Fibroblast of peridontal ligament (primary cell): ENCODE results near the gene ATF3.
A peak's percentile ranks its signal among the peaks of the same experiment; 100 is the strongest.

Source experiments
- DNase-seq: peaks from one replicate; pipeline ENCODE4 v3.0.0-alpha.2; 2010; ENCODE audit errors: extremely low read depth

ATF3 gene

DNA sequence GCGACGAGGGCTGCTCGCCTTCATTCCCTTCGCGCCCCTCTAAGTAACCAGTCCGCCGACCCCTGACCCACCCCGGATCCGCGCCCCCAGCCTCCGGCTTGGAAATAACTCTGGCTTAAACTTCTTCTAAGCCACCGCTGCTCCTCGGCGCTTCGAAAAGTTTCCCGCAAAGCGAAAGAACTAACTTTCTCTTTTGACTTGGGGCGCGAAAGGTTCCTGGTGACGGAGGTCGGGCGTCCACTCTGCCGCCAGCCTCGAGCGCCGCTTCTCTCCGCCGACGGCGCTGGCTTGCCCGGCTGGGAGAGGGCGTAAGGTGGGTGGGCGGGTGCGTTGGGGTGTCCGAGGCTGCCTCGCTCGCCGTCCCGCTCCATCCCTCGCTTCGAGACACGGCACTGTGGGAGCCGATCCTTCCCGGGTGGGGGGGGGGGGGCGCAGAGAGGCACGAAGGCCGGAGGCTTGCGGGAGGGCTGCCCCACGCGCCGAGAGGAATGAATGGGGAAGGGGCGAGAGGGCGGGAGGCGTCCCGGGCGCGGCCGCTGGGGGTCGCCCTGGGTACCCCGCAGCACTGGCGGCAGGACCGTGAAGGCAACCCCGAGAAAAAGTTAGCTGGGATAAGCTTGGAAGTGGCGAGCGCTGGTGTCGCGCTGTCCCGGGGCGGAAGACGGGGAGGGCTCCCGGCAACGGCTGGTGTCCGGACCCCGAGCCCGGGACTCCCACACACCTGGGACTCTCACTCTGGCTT lies 569 bp downstream of the ATF3 start:
- DNase-seq = peak; percentile 51

DNA sequence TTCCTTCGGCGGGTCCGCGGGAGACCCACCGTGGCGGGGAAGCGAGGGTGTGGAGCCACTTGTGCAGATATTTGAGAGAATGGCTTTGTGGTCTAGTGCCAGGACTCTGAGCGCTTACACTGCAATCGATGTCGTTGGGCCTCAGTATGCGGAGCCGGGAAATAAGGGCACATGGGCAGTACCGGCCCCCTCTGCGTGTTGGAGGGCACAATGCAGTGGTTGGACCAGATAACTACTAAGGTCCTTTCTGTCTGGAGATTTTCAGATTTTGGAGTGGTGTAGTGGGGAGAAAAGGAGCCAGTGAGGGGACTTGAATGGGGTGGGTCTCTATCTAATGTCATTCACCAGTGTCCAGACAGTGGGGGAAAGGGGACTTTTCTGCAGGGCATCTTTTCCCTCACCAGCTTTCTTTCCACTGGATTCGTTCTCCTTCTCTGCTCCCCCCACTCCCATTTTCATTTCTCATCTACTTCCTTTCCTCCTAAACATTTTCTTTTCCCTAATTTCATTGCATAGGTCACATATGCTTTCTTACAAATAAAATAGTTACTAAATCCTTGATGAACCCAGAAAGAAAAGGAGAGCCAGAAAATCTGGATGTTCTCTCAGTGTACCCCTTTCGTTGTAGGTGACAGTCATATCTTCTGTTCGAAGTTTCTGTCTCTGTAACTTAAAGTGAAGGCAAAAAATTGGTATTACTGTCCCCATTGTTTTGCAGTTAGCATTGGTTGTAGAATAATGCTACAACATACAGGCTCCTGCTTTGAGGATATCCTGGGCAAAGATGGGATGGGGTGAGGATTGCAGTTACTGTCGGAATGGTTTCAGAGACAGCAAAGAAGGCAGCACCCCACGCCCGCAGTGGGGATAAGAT lies 1.4 kb downstream of the ATF3 start:
- no peak for DNase-seq

DNA sequence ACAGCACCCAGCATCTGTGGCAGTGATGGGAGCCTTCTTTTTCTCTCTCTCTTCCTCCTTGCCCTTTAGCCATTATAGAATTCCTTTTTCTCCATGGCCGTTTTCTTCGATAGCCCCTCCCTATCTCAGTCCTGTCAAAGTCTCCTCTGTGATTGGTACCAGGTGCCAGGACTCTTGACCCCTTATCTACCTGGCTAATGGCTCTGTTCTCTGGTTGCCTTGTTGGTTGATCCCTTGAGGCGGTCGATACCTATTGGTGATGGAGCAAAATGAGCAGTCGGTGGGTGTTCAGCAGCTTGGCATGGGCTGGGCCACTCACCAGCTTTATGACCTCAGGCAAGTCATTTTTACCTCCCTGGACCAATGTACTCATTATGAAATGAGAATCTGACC lies 2.0 kb downstream of the ATF3 start:
- DNase-seq = no peak

- DNase-seq = no peak
Measured at GRCh38 chr1:212611000-212611948, 2.7 kb downstream of the ATF3 start.

GRCh38 chr1:212612041-212612961 lies 3.7 kb downstream of the ATF3 start:
- DNase-seq = peak; percentile 53

DNA sequence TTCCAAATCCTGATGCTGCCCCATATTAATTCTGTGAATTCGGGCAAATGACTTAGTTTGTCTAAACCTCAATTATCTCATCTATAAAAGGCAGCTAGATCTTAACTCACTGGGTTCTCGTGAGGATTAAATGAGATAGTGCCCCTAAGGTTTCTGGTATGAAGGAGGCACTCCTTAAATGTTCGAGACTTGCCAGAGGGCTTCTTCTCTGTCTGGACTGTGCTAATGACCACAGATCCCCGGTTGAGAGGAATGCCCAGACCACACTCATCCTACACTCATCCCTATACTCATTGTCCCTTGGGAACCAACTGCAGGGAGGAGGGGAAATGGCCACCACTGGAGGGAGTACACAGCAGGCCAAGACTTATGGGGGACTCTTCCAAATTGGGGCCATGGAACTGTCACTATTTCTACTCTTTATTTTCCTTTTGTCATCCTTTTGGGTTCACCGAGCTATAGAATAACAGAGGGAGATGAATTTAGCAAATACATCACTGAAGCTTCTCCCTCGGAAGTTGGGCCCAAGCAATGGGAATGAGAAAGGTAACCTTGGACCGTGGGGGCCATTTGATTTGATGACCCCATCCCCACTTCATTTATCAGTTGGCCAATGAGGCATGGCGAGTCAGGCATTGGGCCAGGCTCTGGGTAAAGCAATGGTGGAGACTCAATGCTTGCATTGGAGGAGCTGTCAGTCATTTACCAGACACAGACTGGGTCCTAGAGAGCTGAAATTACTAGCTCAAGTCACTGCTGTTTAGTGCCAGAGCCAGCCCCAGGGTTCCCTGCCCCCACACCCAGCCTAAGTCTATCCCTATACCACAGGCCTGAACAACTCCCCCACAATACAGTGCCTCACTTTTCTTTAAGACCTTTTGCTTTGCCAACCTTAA lies 5.1 kb downstream of the ATF3 start:
- peak; percentile 60 for DNase-seq

DNA sequence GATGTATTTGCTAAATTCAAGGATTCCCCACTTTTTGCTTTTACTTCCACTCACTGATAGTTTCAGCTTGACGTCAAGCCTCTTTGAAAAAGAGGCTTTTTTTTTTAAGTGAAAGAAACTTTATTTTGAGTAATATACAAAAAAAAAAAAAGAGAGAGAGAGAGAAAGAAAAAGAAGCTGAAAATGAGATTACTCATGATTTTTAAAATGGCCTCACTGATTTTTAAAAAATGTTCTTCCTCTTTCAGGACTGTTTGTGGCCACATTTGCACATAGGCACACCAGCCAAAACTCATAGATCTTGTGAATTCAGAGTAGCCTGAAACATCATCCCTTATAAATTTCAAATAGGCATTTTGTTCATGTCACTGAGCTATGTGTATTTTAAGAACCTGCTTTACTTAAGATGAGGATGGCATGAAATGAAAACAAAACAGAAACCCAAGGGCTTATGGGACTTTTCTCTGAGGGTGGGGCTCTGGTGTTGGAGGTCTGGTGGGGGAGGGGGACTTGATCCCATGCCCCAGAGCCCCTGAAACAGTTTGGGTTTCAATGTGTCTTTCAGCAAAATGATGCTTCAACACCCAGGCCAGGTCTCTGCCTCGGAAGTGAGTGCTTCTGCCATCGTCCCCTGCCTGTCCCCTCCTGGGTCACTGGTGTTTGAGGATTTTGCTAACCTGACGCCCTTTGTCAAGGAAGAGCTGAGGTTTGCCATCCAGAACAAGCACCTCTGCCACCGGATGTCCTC lies 6.1 kb downstream of the ATF3 start:
- no peak for DNase-seq

DNA sequence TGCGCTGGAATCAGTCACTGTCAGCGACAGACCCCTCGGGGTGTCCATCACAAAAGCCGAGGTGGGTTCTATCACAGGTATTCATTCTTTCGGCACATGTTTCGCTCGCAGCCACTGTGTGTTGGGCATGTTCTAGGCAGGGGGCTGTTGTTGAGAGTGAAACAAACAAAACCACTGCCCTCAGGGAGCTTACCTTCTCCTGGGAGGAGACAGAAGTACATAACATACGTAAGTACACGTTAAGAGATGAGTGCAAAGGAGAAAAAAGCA lies 6.6 kb downstream of the ATF3 start:
- no peak for DNase-seq

GRCh38 chr1:212618466-212619210 lies 10.1 kb downstream of the ATF3 start:
- no peak for DNase-seq

DNA sequence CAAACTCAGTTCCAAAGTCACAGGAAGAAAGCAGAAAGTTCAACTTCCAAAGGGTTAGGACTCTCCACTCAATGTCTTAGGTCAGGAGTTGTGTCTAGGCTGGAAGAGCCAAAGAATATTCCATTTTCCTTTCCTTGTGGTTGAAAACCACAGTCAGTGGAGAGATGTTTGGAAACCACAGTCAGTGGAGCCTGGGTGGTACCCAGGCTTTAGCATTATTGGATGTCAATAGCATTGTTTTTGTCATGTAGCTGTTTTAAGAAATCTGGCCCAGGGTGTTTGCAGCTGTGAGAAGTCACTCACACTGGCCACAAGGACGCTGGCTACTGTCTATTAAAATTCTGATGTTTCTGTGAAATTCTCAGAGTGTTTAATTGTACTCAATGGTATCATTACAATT lies 11.7 kb downstream of the ATF3 start:
- DNase-seq = no peak

DNA sequence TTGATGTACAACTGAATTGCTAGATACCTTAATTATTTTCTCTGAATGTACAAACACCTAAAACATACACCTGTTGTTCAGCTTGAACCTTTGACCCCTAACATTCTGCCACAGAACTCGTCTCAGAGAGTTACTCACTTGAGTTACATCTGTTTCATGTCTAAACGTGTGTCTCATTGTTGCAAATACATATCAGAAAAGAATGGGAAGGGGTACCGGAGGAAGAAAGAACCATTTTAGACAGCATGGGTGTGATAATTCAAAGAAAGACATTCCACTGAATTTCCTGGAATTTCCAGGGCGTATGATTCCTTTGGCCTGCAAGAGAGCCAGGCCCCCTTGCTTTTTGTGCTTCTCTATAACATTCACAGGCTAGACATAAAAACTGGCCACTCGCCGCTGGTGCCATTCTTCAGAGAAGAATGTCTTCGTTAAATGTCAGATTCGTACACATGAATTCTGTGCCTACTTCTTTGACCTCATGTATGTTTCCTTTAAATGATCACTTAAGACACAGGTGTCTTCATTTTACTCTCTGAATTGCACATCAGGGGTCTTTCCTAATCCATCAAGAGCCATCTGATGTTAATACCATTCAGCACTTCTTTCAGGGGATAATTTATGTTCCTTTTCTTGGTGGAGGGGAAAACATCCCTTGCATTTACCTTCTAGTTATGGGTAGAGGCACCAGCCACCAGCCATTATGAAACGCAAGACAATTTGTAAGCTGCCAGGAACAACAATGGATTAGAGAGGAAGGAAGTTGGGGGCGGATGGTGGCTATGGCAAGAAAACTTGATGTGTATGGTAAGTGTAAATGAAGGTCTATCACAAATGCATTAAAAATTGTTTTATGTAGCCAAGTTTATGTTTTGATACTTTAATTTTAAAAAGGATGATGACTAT lies 12.7 kb downstream of the ATF3 start:
- no peak for DNase-seq

GRCh38 chr1:212621949-212622305 lies 13.4 kb downstream of the ATF3 start:
- no peak for DNase-seq

DNA sequence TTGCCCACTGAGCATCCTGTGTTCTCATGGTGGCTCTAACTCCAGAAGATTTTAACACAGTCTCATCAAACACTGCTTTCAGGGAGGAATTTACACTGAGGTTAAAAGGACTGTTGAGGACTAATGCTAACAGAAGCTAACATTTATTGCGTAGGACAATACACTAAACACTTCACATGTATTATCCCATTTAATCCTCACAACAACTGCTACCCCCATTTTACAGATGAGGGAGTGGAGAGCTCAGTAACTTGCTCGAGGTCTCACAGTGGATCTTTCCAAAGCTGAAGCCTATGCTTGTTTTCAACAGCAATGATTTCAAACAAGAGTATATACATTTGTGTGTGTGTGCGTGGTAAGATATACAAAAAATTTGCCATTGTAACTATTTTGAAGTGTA lies 13.9 kb downstream of the ATF3 start:
- no peak for DNase-seq

- DNase-seq = no peak
Measured at GRCh38 chr1:212622906-212623305, 14.3 kb downstream of the ATF3 start.

DNA sequence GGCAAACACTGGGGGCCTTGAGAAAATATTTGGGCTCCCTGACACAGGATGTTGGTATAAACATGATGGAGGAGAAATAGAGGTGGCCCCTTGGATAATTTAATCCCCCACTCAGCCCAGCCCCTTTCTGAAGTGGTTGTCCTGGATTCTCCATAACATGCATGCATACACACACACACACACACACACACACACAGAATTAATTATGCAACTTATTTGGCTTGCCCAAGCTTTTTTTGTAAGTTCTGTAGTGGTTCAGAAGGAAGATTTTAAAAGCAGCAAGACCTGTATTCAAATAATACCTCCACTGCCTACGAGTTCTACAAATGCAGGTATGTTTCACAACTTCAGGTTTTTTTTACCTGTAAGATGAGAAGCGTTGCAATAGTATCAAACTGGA lies 15.0 kb downstream of the ATF3 start:
- DNase-seq = no peak

DNA sequence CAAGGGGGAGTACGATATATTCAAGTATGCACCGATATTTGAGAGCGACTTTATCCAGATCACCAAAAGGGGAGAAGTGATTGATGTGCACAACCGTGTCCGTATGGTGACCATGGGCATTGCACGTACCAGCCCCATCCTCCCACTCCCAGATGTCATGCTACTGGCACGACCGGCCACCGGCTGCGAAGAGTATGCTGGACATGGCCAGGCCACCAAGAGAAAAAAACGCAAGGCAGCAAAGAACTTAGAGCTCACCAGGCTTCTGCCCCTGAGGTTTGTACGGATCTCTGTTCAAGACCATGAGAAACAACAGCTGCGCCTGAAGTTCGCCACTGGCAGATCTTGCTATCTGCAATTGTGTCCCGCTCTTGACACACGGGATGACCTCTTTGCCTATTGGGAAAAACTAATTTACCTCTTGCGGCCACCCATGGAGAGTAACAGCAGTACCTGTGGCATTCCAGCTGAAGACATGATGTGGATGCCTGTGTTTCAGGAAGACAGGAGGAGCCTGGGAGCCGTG lies 16.5 kb downstream of the ATF3 start:
- no peak for DNase-seq

DNA sequence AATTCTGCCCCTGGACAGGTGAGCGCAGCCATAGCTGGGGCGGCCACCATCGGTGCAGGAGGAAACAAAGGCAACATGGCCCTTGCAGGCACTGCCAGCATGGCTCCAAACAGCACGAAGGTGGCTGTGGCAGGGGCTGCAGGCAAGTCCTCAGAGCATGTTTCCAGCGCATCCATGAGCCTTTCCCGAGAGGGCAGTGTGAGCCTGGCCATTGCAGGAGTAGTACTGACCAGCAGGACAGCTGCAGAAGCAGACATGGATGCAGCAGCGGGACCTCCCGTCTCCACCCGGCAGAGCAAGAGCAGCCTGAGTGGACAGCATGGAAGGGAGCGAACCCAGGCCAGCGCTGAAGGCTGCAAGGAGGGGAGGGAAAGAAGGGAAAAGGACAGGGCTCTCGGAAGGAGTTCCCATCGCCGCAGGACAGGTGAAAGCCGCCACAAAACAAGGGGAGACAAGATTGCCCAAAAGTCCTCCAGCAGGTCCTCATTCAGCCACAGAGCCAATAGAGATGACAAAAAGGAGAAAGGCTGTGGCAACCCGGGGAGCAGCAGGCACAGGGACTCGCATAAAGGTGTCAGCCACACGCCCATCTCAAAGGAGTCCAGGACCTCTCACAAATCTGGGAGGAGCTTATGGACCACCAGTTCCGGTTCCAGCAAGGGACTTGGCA lies 17.4 kb downstream of the ATF3 start:
- no peak for DNase-seq
